Glomerular endothelial cell (primary cell): ENCODE data around the gene UGGT1. TPM values are rescaled to one million over a fixed set of nuclear protein-coding genes. Genes with fewer than 3 reads are reported as not detected.
"Not testable (repeated sequence)": the region's sequence is repeated elsewhere in the genome, so short reads cannot be mapped to it uniquely, and the experiment has no call there.

Source experiments
- DNase-seq: peaks from one replicate; pipeline ENCODE4 v3.0.0-alpha.2; 2011; ENCODE audit warnings: low read depth, low spot score; ENCODE audit errors: extremely low read depth
- total RNA-seq: library from RNA; depleted of rRNA; stranded (reverse); fragments of >200 nt; gene quantifications from 2 replicates; pipeline ENCODE4 v1.2.3, GENCODE V29; 2015

Gene UGGT1
- total RNA-seq, 1 donor from 2014 or later: 74.0 TPM

DNA sequence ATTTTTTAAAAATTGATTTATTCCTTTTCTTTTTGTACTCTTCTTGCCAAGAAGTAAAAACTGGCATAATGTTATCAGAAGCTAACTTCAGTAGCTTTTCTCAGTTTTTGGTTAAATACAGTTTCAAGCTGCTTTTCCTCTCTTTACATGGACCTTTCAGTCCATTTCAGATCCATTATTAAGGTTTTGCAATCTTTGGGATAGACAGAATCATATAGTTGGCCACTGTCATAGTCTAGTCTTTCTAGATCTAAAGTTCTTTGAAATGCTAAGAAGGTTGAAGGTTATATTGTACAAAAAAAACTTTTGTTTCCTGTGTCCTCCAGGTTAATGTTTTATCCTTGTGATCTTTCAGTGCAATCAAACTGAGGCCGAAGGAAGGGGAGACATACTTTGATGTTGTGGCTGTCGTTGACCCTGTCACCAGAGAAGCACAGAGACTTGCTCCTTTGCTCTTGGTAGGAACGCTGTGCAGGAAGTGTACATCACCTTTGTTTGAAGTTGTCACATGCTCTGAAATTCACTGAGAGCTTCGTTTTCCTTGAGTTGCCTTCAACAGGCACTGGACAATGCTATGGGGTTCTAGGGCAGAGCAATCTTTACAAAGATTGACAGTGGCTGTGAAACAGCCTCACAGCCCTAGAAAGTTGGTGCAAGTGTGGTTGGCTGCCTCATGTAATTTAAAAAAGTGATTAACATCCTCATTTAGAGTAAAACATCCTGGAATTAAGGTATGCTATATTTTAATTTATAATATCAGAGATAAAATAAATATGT lies 79.1 kb downstream of the UGGT1 start:
- DNase-seq: no peak

- no peak for DNase-seq
These were observed 79.8 kb downstream of the UGGT1 start for GRCh38 chr2:128170776-128171175.

DNA sequence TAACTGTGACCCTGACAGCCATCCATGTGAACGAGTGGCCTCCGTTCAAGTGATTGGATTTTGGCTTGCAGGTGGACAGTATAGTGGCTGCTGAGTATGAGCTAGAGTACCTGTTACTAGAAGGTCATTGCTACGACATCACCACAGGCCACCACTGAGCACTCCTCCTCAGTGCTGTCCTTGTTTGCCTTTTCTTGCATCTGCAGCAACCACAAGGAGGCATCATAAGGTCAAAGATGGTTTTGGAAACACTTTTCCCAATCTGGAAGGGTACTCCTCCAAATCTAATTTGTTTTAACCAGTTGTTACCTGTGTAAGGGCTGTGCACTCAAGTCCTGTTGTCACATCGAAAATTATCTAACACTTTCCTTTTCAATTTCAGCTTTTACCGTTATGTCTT lies 81.2 kb downstream of the UGGT1 start:
- DNase-seq: no peak

DNA sequence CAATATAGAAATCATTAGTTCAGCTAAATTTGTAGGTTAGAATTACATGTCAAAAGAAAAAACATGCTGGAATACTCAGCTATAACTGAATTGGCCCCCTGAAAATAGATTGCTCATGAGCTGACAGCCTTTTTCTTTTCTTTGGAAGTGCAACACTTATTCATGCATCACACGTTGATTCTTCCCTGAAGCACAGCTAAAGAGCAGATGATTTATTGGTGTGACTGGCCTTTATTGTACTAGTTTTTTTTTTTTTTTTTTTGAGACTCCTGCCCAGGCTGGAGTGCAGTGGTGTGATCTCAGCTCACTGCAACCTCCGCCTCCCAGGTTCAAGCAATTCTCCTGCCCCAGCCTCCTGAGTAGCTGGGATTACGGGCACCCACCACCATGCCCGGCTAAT lies 83.1 kb downstream of the UGGT1 start:
- DNase-seq: not testable (repeated sequence)

GRCh38 chr2:128177315-128177714 lies 86.3 kb downstream of the UGGT1 start:
- no peak for DNase-seq

DNA sequence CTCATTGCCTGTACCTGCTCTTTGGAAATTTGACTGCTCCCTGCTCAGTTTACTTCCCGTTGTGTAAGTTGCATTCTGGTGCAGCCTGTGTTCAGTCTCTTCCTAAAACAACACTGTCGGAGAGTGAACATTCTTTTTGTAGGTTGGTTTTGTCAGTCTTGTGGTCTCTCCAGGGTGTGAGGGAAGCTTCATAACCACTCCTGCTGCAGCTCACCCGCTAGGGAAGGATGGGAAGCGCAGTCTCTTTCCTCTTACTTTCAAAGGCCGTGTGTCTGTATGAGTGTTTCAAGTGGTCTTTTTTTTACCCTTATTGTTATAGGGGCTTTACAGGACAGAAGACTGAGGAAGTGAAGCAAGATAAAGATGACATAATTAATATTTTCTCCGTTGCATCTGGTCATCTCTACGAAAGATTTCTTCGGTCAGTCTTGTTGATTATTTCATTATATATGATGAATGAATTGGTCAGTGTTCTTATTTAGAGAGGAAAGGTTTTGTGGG lies 87.2 kb downstream of the UGGT1 start:
- no peak for DNase-seq

DNA sequence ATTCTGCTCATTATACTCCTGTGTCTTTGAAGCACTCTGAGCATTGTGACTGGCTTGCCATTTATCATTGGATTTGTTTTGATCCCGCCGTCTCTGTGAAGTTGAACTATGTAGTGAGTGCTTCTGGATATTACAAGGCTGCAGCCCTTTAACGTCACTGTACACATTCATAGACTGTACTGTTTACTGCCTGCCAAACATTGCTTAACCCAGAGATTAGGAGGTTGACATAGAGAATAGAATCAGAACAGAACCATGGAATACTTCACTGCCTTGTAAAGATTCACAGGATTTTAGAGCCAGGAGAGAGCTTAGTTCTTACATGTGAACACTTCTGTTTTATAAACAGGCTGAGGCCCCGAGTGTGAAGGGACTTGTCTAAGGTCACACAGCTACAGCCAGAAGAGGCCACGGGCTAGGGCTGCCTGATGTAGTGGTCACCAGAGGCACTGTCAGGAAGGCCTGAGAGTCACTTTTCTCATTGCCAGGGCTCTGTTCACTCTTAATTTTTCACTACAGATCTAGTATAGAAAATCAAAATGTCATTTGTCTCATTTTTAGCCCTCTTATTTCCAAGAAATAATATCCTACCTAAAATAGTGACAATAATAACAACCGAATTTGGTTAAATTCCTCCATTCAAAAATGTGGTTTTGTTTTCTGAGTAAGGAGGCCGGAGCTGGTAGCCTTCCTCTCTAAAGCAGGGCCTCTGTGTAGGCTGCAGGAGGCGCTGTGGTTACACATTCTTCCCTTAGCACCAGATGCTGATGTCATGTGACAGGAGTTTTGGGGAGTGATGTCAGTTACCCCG lies 87.9 kb downstream of the UGGT1 start:
- DNase-seq: no peak

DNA sequence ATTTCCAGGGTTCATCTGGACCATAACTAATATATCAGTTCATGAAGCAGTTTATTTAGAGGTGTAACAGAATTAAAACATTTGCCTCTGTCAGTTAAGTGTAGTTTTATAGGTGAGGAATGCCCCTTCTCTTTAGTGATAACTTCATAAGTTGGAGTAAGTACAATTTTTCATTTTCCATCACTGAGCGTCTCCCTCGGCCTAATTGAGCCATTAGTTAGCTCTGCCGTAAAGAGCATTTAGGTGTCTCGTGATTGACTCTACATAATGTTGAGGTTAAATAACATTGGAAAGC lies 88.4 kb downstream of the UGGT1 start:
- no peak for DNase-seq

DNA sequence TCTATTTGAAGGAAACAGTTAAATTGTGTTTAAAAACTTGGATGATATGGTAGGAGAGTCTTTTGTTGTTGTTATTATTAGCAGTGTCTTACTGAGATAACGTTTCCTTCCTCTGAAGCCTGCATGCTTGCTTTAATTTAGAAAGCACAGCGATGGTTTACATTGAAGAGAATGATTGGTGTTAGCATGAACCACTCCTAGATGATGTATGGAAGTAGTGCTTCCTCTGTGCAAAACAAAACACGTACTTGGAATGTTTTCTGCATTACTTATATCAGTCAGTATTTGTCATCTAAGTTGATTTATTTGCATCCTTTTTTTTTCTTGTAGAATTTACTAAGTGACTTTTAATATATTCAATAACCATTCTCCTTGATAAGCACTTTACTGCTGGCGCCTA lies 89.0 kb downstream of the UGGT1 start:
- DNase-seq: no peak

DNA sequence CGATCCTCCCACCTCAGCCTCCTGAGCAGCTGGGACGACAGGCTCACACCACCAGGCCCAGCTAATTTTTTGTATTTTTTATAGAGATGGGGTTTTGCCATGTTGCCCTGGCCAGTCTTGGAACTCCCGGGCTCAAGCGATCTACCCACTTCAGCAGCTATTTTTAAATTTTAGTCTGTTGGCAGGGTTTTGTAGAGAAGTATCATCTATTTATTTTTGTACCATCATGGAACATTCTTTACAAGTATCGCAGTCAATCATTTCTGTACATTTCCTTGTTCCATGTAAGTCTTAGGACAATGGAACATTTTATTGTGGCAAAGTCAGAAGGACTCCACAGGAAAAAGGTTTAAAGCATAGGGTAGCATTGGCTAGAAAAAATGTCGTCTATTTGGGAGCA lies 94.6 kb downstream of the UGGT1 start:
- no peak for DNase-seq

- DNase-seq: peak; percentile 51
These were observed 96.1 kb downstream of the UGGT1 start for GRCh38 chr2:128187032-128187654.

- no peak for DNase-seq
These were observed 104.5 kb downstream of the UGGT1 start for GRCh38 chr2:128195435-128195984.

DNA sequence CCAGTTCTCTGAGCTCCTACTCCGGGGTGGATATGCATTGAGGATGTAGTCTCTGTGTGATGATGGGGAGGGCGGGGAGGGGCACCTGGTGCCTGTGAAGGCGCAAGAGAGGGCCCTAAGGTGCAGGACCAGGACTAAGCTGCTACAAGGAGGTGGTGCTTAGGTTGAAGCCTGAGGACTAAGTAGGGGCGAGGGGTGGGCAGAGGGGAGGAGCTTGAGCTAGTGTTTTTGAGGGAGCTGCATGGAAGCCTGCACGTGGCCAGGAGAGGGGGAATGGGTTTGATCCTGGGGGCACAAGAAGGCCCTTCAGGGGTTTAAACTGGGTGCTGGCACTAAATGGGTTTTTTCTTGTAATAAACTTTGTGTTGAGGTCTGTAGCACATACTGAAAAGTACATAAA lies 105.0 kb downstream of the UGGT1 start:
- DNase-seq: no peak

GRCh38 chr2:128196471-128196931 lies 105.5 kb downstream of the UGGT1 start:
- no peak for DNase-seq

GRCh38 chr2:128197059-128197458 lies 106.1 kb downstream of the UGGT1 start:
- DNase-seq: no peak

- no peak for DNase-seq
These were observed 107.7 kb downstream of the UGGT1 start for GRCh38 chr2:128198656-128199055.

DNA sequence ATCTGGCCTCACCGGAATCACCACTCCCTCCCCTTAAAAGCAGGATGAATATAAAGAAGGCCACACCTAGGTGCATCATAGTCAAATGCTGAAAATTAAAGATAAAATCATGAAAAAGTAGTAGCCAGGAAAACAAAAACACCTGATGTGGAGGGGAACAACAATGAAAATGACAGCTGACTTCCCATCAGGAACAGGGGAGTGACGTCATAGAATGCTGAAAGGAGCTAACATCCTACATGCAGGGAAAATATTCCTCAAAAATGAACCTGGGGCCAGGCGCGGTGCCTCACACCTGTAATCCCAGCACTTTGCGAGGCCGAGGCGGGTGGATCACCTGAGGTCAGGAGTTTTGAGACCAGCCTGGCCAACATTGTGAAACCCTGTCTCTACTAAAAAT lies 108.1 kb downstream of the UGGT1 start:
- no peak for DNase-seq

DNA sequence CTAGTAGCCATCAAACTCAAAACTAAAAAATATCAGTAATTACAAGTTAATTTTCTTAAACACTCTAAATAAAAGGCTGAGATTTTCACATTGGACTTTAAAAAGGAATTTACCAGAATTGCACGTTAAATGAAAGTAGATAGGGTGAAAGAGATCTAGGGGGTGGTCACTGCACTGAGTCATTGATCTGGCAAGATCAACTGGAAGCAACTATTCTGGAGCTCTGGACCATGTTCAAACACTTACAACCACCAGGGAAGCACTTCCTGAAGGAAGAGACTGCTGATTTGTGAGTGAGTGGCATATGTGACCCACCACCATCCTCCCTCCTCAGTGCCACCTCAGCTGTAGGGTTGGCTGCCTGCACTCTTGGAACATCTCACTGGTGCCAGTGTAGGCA lies 111.8 kb downstream of the UGGT1 start:
- no peak for DNase-seq

DNA sequence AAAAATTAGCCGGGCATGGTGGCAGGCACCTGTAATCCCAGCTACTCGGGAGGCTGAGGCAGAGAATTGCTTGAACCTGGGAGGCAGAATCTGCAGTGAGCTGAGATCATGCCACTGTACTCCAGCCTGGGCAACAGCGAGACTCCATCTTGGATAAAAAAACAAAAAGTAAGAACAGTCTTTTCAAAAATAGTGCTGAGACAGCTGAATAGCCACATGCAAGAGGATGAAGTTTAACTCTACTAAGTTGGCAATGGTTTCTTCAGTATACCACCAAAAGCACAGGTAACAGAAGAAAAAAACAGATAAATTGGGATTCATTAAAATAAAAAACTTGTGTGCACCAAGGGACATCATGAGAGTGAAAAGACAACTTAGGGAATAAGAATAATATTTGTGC lies 115.2 kb downstream of the UGGT1 start:
- DNase-seq: no peak

- DNase-seq: no peak
These were observed 117.0 kb downstream of the UGGT1 start for GRCh38 chr2:128208023-128208422.

- not testable (repeated sequence) for DNase-seq
These were observed 117.8 kb downstream of the UGGT1 start for GRCh38 chr2:128208631-128209324.
